Tibial nerve (tissue), 4 donors: ENCODE data around the gene COX19. TPM values are rescaled to one million over a fixed set of nuclear protein-coding genes. Genes with fewer than 3 reads are reported as not detected.
"Not testable (repeated sequence)": the region's sequence is repeated elsewhere in the genome, so short reads cannot be mapped to it uniquely, and the experiment has no call there.

Source experiments
- DNase-seq, 2 donors: peaks; one replicate each; pipeline ENCODE4 v3.0.0-alpha.2; 2019; ENCODE audit warnings: low spot score in 2 of 2
- H3K27ac ChIP-seq, 4 donors: fragments of 200-600 bp; sonication (generic) in 3 of 4; one replicate each; pipeline ENCODE4 v1.5.1; 2017 to 2019; ENCODE audit warnings: mild to moderate bottlenecking in 1 of 4
- H3K27me3 ChIP-seq, 2 donors: fragments of 200-600 bp; sonication (generic) in 1 of 2; one replicate each; pipeline versions ENCODE4 v1.5.1 to v1.6.0; 2017 to 2019
- H3K36me3 ChIP-seq, 3 donors: fragments of 200-600 bp; sonication (generic); one replicate each; pipeline ENCODE4 v1.5.1; 2018 to 2019
- H3K4me1 ChIP-seq, 4 donors: fragments of 200-600 bp; sonication (generic) in 3 of 4; one replicate each; pipeline ENCODE4 v1.5.1; 2017 to 2019
- H3K4me3 ChIP-seq, 4 donors: fragments of 200-600 bp; sonication (generic) in 3 of 4; one replicate each; pipeline ENCODE4 v1.5.1; 2017 to 2019; ENCODE audit warnings: mild to moderate bottlenecking in 1 of 4, moderate library complexity in 1 of 4
- H3K9me3 ChIP-seq, 4 donors: fragments of 200-600 bp; sonication (generic) in 3 of 4; one replicate each; pipeline ENCODE4 v1.5.1; 2017 to 2019
- CTCF ChIP-seq, 5 experiments: fragments of 200-600 bp in 3 of 5; fragments of 450-650 bp in 2 of 5; sonication (generic) in 3 of 5; IDR thresholded peaks; one replicate each; pipeline ENCODE4 v1.5.1; 2016 to 2019; ENCODE audit warnings: antibody characterized with exemption in 5 of 5, mild to moderate bottlenecking in 3 of 5, moderate library complexity in 2 of 5
- EP300 ChIP-seq, 2 donors: sonication (generic); formaldehyde crosslinking; IDR thresholded peaks; one replicate each; pipeline ENCODE4 v1.6.1; 2017; ENCODE audit warnings: antibody characterized with exemption in 2 of 2, mild to moderate bottlenecking in 1 of 2
- POLR2A ChIP-seq, 2 donors: fragments of 450-650 bp; IDR thresholded peaks; one replicate each; pipeline ENCODE4 v1.6.1; 2017; ENCODE audit warnings: antibody characterized with exemption in 2 of 2, mild to moderate bottlenecking in 2 of 2, moderate library complexity in 2 of 2
- WGBS, 2 donors: methylation state at CpG; one replicate each; pipeline ENCODE4 v1.1.5; 2018; 5-methylcytosine and 5-hydroxymethylcytosine counted together
- total RNA-seq, 4 donors: library from RNA; depleted of rRNA; stranded (reverse); fragments of >200 nt; gene quantifications; one replicate each; pipeline ENCODE4 v1.1.0, GENCODE V29; 2016

The COX19 gene
- total RNA-seq, 4 donors from 2014 or later: 10.8 to 21.3 (median 11.2) TPM

GRCh38 chr7:961546-962400 is 13.6 kb downstream of the COX19 start:
- H3K9me3 ChIP-seq: no peaks in the 10 kb centered on the region
- H3K27me3 ChIP-seq: peaks cover 0 to 34% of the 10 kb centered on the region in 2 donors
- no peak overlapping the region for H3K4me3 ChIP-seq
- TF ChIP-seq POLR2A (IDR thresholded peaks at IDR 0.05) (no peak), EP300 (IDR thresholded peaks at IDR 0.05) (no peak), CTCF (IDR thresholded peaks at IDR 0.05) (no peak)
- 82 to 84% methylated on average over 29 to 37 of the region's 37 CpGs for WGBS, 2 donors
- H3K36me3 ChIP-seq: peaks cover 0 to 8% (median 0%) of the 10 kb centered on the region in 3 donors
- peaks cover 0 to 48% (median 29%) of the 10 kb centered on the region in 4 donors for H3K4me1 ChIP-seq
- DNase-seq: no peak
- no peak overlapping the region for H3K27ac ChIP-seq

GRCh38 chr7:960972-961371 is 14.4 kb downstream of the COX19 start:
- peaks cover 0 to 48% (median 29%) of the 10 kb centered on the region in 4 donors for H3K4me1 ChIP-seq

GRCh38 chr7:960269-960871 is 15.0 kb downstream of the COX19 start:
- no peak for DNase-seq
- H3K36me3 ChIP-seq: no peaks in the 10 kb centered on the region
- no peak overlapping the region for H3K27ac ChIP-seq
- H3K27me3 ChIP-seq: peaks cover 0 to 39% of the 10 kb centered on the region in 2 donors
- no peak overlapping the region for H3K4me3 ChIP-seq
- 66 to 72% methylated on average over 31 of the region's 31 CpGs for WGBS, 2 donors
- TF ChIP-seq POLR2A (IDR thresholded peaks at IDR 0.05) (no peak), EP300 (IDR thresholded peaks at IDR 0.05) (no peak), CTCF (IDR thresholded peaks at IDR 0.05) (no peak)
- H3K4me1 ChIP-seq: peaks cover 0 to 43% (median 25%) of the 10 kb centered on the region in 4 donors
- H3K9me3 ChIP-seq: no peaks in the 10 kb centered on the region

More at GRCh38 chr7:960972-961371, 14.4 kb downstream of the COX19 start:
- not testable (repeated sequence) for DNase-seq, H3K27ac ChIP-seq, H3K9me3 ChIP-seq, H3K36me3 ChIP-seq, H3K4me3 ChIP-seq
- H3K27me3 ChIP-seq: peaks cover 0 to 36% of the 10 kb centered on the region in 2 donors
- 66 to 69% methylated on average over 13 of the region's 13 CpGs for WGBS, 2 donors

- Histone ChIP-seq H3K27me3 (peaks cover 0 to 46% of the 10 kb centered on the region in 2 donors), H3K4me1 (peaks cover 0 to 43% (median 22%) of the 10 kb centered on the region in 4 donors)
- not testable (repeated sequence) for H3K36me3 ChIP-seq, DNase-seq, H3K27ac ChIP-seq, H3K4me3 ChIP-seq, H3K9me3 ChIP-seq
- 95 to 96% methylated on average over 10 of the region's 10 CpGs for WGBS, 2 donors
These were observed 15.6 kb downstream of the COX19 start for GRCh38 chr7:959740-960139.

GRCh38 chr7:959271-959670 is 16.1 kb downstream of the COX19 start:
- no peak for DNase-seq
- no peak for TF ChIP-seq EP300 (IDR thresholded peaks at IDR 0.05)
- TF ChIP-seq POLR2A (IDR thresholded peaks at IDR 0.05): no peak
- no peak for TF ChIP-seq CTCF (IDR thresholded peaks at IDR 0.05)
- Histone ChIP-seq H3K4me3 (no peak overlapping the region), H3K36me3 (no peaks in the 10 kb centered on the region), H3K27ac (no peak overlapping the region), H3K9me3 (no peaks in the 10 kb centered on the region), H3K27me3 (peaks cover 0 to 46% of the 10 kb centered on the region in 2 donors), H3K4me1 (peaks cover 0 to 40% (median 17%) of the 10 kb centered on the region in 4 donors)
- 74 to 75% methylated on average over 20 of the region's 20 CpGs for WGBS, 2 donors
